Testis (tissue), 3 donors: ENCODE measurements around the gene SH3RF1. TPM values are rescaled to one million over a fixed set of nuclear protein-coding genes. Genes with fewer than 3 reads are reported as not detected.

Experiments
- DNase-seq: peaks from one replicate; pipeline ENCODE4 v3.0.0-alpha.2; 2019
- H3K27ac ChIP-seq, 2 donors: fragments of 200-600 bp; sonication (generic); one replicate each; pipeline ENCODE4 v1.5.1; 2019
- H3K27me3 ChIP-seq: fragments of 200-600 bp; sonication (generic); one replicate; pipeline ENCODE4 v1.5.1; 2019
- H3K36me3 ChIP-seq: fragments of 200-600 bp; sonication (generic); one replicate; pipeline ENCODE4 v1.5.1; 2017; ENCODE audit warnings: low read depth; ENCODE audit errors: missing control alignments
- H3K4me1 ChIP-seq: fragments of 200-600 bp; sonication (generic); one replicate; pipeline ENCODE4 v1.5.1; 2019
- H3K4me3 ChIP-seq, 2 donors: fragments of 200-600 bp; sonication (generic); one replicate each; pipeline ENCODE4 v1.5.1; 2017 to 2019
- H3K9me3 ChIP-seq: fragments of 200-600 bp; sonication (generic); one replicate; pipeline ENCODE4 v1.5.1; 2017
- POLR2A ChIP-seq: fragments of 450-650 bp; IDR thresholded peaks from one replicate; pipeline ENCODE4 v1.6.1; 2017; ENCODE audit warnings: antibody characterized with exemption, mild to moderate bottlenecking, moderate library complexity
- WGBS, 2 donors: methylation state at CpG; one replicate each; pipeline ENCODE4 v1.1.5; 2018; 5-methylcytosine and 5-hydroxymethylcytosine counted together
- intact Hi-C: fragments of 100-400 bp; cut with DNase I; formaldehyde crosslinking; loops from one replicate; pipeline ENCODE4 v1.15.1; 2023; ENCODE audit warnings: low total_unique reads
- polyA plus RNA-seq: library from polyadenylated mRNA; stranded (reverse); fragments of 350-450 nt; fragmentation: Illumina TruSeq; extraction: RNeasy Lipid Tissue Mini Kit (QIAGEN cat#74804); gene quantifications from one replicate; pipeline ENCODE4 v1.2.3, GENCODE V29; 2014; ENCODE audit warnings: low read depth, low replicate concordance; ENCODE audit not compliant: insufficient read depth
- total RNA-seq, 2 donors: library from RNA; depleted of rRNA; stranded (reverse); fragments of >200 nt; gene quantifications; one replicate each; pipeline ENCODE4 v1.2.3, GENCODE V29; 2016
- TF ChIP-seq, protein P1 (sequence below), 3 experiments: fragments of 450-650 bp in 2 of 3; fragments of 200-600 bp in 1 of 3; sonication (generic) in 1 of 3; IDR thresholded peaks; one replicate each; pipeline ENCODE4 v1.5.1; 2016 to 2019; ENCODE audit warnings: antibody characterized with exemption in 3 of 3, mild to moderate bottlenecking in 2 of 3, moderate library complexity in 1 of 3

The SH3RF1 gene
- total and polyA plus RNA-seq, 3 donors from 2014 or later: 15.1 to 38.9 (median 26.4) TPM

DNA sequence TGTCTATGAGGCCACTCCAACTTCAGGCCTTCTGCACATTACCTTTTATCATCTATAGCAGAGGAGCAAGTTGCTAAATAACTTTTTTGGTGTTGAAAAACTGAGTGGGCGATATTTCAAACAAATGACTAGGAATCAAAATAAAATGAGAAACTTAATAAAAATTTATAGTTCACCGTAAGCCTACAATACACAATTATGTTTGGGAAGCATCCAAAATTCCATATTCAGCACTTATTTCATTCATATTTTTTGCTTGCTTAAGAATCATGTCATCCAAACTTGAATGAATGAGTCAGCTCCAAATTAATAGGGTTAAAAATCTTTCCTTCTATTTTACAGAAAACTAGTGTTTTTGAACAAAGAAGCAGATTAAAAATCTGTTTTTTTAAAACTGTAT, 119.1 kb downstream of the SH3RF1 start:
- DNase-seq: no peak
- intact Hi-C loops: no loop called here
- Histone ChIP-seq H3K27me3 (no peaks in the 10 kb centered on the region), H3K9me3 (no peaks in the 10 kb centered on the region), H3K4me3 (no peak overlapping the region), H3K4me1 (peaks cover 6% of the 10 kb centered on the region), H3K27ac (no peak overlapping the region), H3K36me3 (no peaks in the 10 kb centered on the region)
- TF ChIP-seq POLR2A: no peak
- TF ChIP-seq, protein P1, sequence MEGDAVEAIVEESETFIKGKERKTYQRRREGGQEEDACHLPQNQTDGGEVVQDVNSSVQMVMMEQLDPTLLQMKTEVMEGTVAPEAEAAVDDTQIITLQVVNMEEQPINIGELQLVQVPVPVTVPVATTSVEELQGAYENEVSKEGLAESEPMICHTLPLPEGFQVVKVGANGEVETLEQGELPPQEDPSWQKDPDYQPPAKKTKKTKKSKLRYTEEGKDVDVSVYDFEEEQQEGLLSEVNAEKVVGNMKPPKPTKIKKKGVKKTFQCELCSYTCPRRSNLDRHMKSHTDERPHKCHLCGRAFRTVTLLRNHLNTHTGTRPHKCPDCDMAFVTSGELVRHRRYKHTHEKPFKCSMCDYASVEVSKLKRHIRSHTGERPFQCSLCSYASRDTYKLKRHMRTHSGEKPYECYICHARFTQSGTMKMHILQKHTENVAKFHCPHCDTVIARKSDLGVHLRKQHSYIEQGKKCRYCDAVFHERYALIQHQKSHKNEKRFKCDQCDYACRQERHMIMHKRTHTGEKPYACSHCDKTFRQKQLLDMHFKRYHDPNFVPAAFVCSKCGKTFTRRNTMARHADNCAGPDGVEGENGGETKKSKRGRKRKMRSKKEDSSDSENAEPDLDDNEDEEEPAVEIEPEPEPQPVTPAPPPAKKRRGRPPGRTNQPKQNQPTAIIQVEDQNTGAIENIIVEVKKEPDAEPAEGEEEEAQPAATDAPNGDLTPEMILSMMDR (IDR thresholded peaks at IDR 0.05): no peak
- 83 to 92% methylated on average over 2 of the region's 2 CpGs for WGBS, 2 donors

DNA sequence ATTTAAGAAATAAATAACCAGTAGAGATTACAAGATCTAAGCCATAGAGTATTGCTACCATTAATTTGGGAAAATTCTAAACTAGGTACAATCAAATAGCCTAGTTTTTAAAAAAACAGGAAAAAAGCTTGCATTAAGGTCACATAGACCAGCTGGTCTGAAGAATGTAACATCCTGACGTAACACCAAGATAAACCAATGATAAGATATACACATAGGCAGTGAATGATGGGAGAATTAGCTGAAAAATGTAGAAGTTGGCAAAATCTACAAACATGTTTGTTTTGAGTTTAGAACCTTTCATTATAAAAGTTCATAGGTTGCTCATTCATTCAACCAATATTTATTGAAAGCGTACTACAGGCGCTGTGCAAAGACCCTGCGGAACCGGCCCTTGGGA, 120.0 kb downstream of the SH3RF1 start:
- 92% methylated on average over 5 of the region's 5 CpGs for WGBS, 2 donors
- Histone ChIP-seq H3K9me3 (no peaks in the 10 kb centered on the region), H3K27me3 (no peaks in the 10 kb centered on the region), H3K36me3 (no peaks in the 10 kb centered on the region), H3K4me3 (no peak overlapping the region), H3K27ac (no peak overlapping the region), H3K4me1 (peaks cover 6% of the 10 kb centered on the region)
- intact Hi-C loops: no loop called here
- DNase-seq: no peak
- TF ChIP-seq POLR2A: no peak
- TF ChIP-seq, protein P1 (IDR thresholded peaks at IDR 0.05): no peak

DNA sequence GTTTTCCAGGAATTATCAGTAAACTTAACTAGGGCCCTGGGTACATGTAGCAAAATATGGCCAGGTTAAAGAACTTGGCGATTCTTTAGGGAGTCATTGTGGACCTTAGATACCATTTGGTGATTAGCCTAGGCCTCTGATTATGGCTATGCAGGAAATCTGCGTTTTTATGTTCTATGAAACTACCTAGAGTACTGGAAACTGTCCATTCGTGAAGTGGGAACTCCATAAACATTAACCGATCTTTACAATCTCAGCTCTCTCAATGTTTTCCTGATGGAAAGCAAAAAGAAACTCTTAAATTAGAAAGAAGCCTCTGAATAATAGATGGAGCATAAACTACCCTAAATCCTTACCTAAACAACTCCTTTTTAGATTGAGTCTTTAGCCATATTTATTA, 121.9 kb downstream of the SH3RF1 start:
- H3K9me3 ChIP-seq: no peaks in the 10 kb centered on the region
- DNase-seq: no peak
- WGBS, 2 donors: 86 to 89% methylated on average over 4 of the region's 4 CpGs
- H3K27ac ChIP-seq: no peak overlapping the region
- TF ChIP-seq POLR2A: no peak
- TF ChIP-seq, protein P1 (IDR thresholded peaks at IDR 0.05): no peak
- intact Hi-C loops: no loop called here
- H3K36me3 ChIP-seq: no peaks in the 10 kb centered on the region
- no peak overlapping the region for H3K4me3 ChIP-seq
- no peaks in the 10 kb centered on the region for H3K27me3 ChIP-seq
- H3K4me1 ChIP-seq: peaks cover 4% of the 10 kb centered on the region

DNA sequence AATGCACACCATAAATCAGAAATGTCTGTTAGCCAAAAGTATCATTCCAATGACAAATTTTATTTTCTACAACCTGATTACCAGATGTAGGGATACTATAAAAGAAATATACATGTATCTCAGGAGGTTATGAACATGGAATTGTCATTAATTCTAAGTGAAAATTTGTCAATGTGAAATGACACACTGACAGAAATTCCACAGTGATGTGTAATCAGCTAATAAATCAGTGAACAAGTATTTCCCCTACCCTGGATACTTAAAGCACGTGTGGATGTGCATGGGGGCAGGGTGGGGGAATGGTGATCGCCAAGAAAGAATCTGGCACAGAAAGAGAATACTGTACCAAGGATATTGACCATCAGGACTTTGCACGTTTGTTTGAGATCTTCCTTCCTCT, 123.6 kb downstream of the SH3RF1 start:
- Histone ChIP-seq H3K4me1 (no peaks in the 10 kb centered on the region), H3K4me3 (no peak overlapping the region), H3K27ac (no peak overlapping the region), H3K27me3 (no peaks in the 10 kb centered on the region), H3K36me3 (no peaks in the 10 kb centered on the region), H3K9me3 (no peaks in the 10 kb centered on the region)
- intact Hi-C loops: no loop called here
- TF ChIP-seq, protein P1 (IDR thresholded peaks at IDR 0.05): no peak
- TF ChIP-seq POLR2A: no peak
- DNase-seq: no peak
- 74 to 80% methylated on average over 3 of the region's 3 CpGs for WGBS, 2 donors

DNA sequence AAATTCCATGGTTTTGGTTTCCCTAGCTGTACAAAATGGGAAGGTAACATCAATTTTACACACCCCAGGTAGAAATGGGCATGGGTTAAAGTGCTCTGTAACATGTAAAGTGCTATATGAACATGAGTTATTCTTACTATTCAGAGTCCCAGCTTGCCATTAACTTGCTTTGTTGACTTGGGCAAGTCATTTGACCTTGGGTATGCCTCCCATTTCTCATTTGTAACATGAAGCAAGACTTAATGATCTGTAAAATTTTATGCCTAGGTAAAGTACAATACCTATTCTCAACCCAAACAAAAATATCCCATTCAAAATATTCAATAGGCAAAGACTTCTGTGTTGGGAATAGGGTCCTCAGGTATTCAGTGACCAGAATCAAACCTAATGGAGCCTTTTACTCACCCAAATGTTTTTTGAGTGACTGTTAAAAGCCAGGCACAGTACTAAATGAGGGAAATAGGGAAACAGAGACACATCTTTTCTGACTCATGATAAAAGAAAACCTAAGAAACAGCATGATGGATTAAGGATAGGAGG, 126.6 kb downstream of the SH3RF1 start:
- Histone ChIP-seq H3K4me3 (no peak overlapping the region), H3K27ac (no peak overlapping the region), H3K27me3 (no peaks in the 10 kb centered on the region), H3K36me3 (no peaks in the 10 kb centered on the region), H3K9me3 (no peaks in the 10 kb centered on the region), H3K4me1 (no peaks in the 10 kb centered on the region)
- intact Hi-C loops: no loop called here
- no peak for TF ChIP-seq POLR2A
- DNase-seq: no peak
